Stromal cell of bone marrow (primary cell): ENCODE data around the gene MTA2.
"Not testable (repeated sequence)": the region's sequence is repeated elsewhere in the genome, so short reads cannot be mapped to it uniquely, and the experiment has no call there.

Experiments used
- DNase-seq: peaks from one replicate; pipeline ENCODE4 v3.0.0-alpha.2; 2012; ENCODE audit warnings: low read depth

The MTA2 gene

DNA sequence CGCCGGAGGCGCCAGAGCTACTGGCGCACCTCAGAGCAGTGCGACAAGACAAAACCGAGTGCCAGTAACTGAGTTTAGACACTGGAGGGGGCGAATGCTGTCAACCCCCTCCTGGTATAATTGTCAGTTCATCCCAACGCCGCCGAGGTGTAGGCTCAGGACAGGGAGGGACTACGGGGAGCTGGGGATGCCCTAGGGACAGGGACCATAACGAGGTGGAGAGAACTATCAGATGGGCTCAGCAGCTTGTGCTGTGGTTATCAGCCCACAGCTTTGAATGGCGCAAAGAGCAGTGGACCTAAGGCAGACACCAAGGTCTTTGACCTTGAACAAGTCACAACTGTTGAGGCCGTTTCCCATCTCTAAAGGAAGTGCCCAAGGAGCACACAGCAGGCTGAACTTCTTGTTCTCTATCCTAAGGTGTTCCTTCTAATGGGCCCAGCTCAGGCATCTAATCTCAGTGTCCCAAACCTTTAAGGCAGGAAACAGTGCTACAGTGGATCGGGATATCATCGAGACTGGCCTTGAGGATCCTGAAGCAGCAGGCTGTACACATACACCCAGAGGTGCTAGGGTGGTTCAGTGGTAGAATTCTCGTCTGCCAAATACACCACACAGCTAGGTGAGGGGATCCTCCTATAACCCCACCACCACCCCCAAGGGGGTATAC, 9.4 kb downstream of the MTA2 start:
- no peak for DNase-seq

DNA sequence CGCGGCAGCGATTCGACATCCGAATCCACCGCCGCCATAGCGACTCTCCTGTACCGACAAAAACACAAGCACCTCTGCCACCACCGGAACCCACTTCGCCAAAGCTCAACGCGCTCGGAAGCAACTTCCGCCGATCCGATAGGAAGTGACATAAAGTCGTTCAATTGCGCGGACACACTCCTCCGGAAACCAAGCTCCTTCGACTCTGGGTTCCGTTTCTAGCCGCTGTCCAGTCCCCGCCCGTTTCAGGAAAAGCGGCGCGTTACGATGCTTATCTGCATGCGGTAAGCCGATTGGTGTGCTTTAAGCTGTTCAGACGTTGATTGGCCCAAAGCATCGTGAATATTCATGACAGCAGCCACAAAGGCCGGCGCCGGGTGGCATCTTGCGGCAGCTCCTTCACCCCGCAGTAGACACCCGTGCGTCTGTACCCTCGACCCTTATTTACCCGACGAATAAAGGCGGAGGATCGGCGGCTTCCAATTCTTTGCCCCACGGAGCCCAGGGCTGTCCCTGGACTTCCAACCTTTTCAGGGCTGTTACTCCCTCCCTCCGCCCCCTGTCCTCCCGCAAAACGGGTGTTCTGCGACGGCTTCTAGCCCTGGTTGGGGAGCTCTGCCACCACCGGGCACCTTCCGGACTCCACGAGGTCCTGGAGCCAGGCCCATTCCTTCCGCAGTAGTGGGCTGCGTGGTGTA, 10.1 kb downstream of the MTA2 start, which contains the start of gene TUT1:
TUT1 (minus strand) TSS at position 76 of the 698 bp plus-strand sequence; CDS start at position 38, 38 bp downstream.
- peak; percentile 98 for DNase-seq

DNA sequence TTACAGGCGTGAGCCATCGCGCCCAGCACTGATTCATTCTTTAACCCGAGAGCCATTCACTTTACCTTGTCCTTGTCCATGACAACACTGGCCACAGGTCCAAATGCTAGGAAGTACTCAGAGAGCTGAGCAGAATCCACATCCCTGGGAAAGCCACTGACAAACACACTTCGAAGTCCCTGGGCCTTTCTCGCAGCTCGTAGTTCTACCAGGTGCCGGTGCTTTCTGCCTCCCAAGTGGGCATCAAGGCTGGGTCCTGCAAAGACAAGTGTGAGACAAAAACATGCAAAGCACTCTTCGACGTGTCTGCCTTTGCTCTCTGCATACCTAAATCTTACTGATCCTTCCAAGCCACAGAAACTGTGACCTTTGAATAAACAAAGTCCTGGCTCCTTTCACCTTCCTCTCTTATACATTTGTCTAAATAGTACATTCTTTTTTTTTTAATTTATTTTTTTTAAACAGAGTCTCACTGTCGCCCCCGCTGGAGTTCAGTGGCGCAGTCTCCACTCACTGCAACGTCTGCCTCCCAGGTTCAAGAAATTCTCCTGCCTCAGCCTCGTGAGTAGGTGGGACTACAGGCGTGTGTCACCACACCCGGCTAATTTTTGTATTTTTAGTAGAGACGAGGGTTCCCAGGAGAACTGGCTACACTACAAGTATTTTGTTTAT, 12.6 kb downstream of the MTA2 start:
- no peak for DNase-seq

DNA sequence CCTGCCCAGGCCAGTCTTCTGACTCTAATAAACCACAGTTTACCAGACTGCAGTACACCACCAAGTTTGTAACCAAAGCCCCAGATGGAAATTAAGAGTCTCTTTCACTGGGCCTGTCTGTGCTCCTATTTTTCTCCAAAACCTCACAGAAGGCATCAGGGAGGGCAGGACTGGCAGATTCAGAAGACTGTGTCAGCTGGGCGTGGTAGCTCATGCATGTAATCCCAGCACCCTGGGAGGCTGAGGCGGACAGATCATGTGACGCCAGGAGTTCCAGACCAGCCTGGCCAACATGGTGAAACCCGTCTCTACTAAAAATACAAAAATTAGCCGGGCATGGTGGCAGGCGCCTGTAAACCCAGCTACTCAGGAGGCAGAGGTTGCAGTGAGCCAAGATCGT, 16.3 kb downstream of the MTA2 start:
- DNase-seq: not testable (repeated sequence)

DNA sequence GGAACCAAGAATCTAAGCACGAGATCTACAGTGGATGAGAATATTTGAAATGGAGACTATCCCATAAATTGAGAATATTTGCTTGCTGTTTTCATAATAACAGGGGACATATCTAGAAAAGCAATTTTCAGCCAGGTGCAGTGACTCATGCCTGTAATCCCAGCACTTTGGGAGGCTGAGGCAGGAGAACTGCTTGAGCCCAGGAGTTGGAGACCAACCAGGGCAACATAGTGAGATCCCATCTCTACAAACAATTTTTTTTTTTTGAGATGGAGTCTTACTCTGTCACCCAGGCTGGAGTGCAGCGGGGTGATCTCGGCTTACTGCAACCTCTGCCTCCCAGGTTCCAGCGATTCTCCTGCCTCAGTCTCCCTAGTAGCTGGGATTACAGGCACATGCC, 19.9 kb downstream of the MTA2 start:
- not testable (repeated sequence) for DNase-seq

DNA sequence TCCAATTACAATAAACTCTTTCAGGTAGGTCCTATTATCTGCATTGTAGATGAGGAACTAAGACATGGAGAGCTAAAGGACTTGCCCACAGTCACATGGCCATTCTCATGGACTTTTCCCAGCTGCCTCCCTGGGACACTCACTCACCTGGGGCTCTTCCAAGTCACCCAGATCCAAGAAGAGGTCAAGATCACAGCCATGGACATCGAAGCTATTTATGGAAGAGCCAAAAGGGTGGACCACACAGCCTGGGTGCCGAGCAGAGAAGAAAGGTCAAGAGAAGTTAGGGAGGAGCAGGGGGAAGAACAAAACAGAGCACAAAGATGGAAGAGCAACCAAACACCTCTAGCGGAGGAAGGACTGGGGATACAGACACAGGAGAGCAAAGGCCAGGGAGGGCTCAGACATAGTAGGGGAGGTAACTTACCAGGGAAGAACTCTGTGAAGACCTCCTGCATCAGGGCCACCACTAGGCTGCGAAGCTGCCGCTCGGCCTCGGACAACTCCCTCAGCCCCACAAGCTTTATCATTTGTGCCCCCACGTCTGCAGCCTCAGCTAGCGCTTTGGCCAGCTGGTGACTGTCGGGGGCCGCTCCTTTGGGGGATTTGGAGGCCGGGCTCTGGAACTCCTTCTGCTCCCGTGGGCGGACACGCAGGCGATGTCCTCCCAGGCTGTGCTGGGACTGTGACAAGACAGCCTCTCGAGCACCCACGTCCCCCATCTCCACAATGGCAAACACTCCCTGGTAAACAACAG, 20.5 kb downstream of the MTA2 start:
- DNase-seq: no peak

DNA sequence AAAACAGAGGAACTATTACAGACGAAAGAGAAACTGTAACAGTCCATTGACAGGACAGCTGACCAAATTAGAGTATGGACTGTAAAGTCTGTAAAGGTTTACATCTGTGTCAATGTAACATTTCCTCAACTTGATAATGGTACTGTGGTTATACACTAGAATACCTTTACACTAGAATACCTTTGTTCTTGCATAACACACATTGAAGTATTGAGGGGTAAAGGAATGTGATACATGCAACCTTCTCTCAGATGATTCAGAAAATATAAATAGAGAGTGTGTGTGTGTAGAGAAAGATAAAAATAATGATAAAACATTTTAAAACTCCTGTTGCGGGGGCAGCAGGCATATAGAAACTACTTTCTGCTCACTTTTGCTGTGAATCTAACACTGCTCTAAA, 22.4 kb downstream of the MTA2 start:
- no peak for DNase-seq

DNA sequence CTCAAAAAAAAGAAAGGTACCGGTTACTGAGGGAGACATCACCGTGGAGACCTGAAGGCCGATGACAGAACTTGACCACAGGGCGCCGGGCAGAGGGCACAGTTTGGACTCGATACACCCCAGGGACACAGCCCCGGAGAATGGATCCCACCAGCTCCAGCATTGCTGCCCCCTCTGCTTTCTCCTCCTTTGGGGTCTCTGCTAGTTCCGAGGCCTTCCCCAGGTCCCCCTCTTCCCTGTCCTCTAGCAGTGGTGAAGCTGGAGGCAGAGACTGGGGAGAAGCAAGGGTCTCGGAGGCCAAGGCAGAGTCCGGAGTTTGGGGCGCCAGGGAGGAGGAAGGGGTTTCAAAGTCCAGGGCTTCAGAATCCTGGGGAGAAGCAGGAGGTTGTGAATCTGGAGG, 23.1 kb downstream of the MTA2 start:
- no peak for DNase-seq

DNA sequence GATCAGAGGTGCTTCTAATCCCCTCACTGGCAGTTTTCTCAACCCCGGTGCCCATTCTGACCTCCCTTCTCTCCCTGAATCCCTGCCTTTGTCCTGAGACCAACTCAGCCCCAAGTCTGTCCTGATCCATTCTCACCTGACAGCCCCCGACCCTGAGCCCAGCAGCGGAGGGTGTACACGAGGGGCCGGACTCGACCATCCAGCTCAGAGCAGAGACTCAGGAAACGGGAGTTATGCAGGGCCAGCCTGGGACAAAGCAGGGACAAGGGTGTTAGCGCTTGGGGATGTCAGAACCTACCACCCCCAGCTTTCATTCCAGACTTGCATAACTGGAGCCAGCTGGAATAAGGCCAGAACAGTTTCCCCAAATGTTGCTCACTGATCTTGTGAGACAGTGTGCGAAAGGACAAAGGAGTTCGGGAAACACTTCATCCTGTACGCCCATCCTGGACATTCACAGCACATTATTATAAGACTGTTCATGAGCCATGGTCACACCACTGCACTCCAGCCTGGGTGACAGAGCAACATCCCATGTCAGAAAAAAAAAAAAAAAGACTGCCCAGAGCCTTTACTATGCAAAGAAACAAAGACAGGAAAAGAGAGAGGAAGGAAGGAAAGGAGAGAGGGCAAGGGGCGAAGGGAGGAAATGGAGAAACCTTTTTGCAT, 24.5 kb downstream of the MTA2 start:
- DNase-seq: no peak

DNA sequence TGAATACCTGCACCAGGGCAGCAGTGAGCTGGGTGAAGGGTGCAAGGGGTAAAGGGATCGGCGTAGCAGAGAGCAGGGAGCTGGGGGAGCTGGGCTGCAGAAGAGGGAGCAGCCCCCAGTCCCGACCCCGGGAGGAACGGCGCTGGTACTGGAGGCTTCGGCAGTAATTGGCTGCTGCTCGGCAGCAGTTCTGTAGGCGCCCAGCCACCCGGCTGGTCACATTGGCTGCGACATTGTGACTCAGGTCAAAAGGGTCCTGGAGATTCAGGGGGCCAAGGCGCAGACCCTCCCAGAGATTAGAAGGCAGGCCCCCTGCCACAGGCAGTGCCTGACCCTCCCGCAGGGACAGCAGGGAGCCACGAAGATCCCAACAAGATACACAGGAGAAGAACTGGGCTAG, 25.8 kb downstream of the MTA2 start:
- DNase-seq: no peak

DNA sequence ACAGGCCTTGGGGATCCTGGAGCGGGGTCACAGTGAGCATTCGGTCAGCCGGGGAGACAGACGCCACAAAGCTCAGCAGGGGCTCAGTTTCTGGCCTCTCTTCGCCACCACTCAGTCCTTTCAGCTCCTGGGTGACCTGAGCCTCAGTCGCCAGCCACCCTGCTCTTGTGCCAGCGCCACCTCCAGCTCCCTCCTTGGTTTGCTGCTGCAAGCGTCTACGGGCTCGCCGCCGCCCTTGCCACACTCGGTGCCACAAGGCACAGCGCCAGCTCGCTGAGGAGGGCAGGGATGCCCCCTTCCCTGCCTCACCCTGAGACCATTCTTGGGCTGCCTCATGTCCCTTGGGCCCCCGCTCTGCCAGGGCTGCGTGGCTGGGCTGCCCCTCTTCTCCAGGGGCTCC, 26.5 kb downstream of the MTA2 start:
- DNase-seq: no peak

DNA sequence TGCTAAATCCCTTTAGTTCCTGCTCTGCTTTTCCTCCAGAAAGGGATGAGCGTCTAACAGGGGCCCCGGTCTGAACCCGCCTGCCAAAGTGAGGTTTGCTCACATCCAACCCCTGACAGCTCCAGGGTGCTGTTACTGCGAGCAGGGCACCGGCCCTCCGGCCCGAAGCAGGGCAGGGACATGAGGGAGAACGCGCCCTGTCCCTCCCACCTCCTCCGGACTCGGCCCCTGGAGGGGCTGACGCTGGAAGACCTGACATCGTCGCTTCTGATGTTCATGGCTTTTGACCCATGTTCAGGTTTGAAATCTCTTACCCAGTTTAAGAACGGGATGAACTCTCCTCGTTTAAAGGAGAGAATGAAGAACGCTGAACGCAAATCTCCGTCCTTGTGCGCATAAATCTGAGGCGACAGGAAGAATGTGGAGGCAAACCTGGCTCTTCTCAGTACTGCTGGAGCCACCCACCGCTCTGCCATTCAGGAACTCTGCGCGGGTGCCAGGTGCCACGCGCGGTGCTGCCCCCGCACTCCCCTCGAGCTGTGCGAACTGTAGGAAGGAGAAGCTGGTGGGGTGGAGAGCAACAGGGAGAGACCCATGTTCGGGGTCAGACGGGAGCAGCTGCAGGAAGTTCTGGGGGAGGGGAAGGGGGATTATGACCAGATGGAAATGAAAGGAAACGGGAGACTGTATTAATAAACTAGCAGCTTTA, 27.1 kb downstream of the MTA2 start:
- no peak for DNase-seq

DNA sequence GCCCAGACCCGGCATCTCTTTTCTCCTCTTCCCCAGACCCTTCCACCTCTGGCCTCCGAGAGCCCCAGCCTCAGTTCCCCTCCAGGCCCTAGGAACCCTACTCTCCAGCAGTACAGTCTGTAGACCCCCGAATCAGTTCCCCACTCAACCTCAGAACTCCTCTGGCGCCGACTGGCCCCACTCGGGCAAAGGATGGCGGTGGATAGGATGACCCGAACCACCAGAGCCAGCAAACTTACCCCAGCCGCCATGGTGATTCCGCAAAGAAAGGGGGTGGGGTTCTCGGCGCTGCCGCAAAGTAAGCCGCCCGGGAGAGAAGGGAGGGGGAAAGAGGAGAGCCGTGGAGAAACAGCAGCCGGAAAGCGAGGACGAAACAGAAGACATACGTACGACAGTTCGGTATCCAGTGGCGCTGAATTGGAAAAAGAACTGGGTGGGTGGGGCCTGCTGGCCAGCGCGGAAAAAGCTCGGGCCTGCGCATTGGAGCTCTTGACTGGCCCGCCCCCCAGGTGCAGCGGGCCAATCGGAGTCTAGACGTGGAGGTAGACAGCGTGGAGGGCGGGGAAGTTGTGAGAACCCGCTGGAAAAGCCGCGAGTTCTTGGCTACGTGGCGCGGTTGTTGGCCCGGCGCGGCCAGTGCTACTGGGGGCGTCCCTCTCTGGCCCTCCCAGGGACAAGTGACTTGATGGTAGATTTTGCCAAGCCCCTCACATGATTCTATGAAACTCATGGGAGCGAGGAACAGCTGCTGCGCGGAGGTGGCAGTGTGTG, 27.9 kb downstream of the MTA2 start, which contains the start of gene EEF1G:
EEF1G (minus strand) TSS at position 300 of the 771 bp plus-strand sequence; CDS start at position 251, 49 bp downstream.
- peak; percentile 100 for DNase-seq

DNA sequence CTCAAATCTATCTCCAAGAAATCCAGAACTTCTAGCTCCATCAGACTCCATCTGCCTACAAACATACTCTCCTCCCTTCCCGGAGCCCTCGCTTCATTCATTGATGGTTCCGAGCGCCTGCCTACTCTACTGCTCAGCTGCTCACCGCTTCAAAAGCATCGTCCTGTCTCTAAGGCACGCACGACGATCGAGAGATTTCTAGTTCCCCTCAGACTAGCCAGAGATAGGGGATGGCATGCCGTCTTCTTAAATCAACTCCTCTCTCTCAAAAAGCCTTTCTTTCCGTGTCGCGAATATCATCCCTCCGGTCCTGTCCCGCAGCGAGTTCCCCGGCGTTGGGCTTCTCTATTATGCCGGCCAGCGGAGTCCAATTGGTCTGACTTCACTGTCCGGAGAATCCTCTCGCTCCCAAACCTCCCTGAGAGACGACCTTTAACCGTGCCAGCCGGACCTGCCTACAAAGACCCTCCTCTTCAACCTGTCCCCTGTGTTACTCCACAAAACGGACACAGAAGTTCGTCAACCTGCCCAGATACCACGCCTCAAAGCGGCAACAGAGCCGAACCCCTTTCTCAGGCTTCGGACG, 28.6 kb downstream of the MTA2 start:
- no peak for DNase-seq

DNA sequence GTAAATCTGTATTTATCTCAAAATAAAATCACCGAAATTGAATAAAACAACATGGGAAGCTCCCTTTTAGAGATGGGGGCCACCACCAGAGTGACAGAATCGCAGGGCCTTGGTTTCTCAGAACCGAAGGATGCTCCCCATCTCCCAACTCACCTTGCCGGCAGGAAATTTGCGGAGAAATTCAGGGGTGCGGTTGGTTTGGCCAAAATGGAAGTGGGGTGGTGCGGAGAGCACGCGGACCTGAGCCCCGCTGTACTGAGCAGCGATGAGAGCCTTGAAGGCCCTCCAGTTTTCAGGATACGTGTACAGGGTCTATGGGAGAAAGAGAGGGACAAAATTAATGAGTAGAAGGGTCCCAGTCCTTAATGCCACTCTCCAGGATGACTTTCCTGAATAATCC, 29.2 kb downstream of the MTA2 start:
- no peak for DNase-seq

DNA sequence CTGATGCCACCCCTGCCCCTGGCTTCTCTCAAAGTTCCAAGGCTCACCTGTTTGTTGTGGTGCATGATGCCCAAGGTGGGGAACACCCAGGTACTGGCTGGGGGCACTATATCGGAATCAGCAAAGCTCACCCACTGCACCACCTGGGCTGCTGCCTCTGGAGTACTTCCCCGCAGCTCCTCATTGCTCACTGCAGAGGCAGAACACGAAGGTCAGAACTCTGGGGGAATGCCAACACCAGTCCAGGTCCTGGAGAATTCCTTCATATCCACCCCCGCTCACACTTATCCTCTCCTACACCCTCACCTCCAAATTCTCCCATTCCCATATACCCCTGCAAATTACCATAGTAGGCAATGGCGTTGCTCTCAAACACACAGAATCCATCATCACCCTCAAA, 30.2 kb downstream of the MTA2 start:
- DNase-seq: not testable (repeated sequence)

DNA sequence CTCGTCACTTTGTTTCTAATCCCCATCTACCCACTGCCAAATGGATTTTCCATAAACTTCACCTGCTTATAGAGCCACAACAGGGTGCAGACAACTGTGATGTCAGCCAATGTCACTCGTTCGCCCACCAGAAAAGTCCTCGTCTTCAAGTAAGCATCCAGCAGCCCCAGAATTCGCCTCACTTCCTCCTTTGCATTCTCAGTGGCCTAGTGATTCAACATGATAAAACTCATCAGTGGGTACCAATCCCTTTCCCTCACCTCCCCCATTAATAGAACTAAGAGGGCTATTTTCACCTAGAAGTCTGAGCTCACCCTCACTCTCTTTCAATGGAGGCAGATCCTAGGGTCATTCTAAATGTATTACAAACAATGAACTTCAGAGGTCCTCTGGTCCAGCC, 30.8 kb downstream of the MTA2 start:
- not testable (repeated sequence) for DNase-seq

DNA sequence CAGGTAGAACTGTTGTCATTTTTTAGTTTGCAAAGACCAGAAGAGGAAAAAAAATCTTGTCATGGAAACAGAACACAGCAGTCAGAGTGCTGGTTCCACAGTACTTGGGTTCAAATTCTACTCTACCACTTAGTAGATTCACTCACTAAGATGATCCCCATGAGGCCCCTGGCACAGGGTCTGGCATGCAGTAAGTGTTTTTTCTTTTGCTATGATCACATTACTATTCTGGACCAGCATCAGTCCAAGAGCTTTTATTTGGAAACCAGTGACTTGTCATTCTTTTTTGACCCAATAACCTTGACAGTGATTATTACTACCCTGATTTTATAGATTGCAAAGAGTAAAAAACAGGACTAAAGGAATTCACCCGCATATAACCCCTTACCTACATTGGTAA, 32.1 kb downstream of the MTA2 start:
- no peak for DNase-seq

DNA sequence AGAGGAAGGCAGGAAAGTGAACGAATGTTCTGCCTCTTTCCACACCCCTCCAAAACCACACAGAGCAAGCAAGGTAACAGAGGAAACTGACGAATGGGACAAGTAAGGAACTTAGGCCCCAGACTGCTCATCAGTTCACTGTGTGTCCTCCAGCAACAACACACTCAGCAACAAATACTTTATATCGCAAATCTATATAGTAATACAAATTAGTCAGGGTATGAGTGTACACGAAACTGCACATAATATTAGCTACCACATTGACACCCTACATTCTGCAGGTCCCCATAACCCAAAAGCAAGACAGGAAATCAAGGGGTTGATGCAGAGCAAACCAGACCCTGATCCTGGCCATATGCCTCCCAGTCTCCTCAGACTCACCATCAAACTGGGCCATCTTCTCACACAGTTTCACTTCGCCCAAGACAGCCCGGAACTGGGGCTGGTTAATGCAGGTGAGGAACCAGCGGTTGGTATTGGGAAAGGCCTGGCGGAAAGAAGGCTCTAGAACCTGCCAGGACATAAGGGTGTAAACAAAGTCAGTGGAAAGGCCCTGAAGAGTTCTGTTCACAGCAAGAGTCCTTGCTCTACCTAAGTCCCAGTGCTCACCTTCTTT, 34.5 kb downstream of the MTA2 start:
- no peak for DNase-seq

DNA sequence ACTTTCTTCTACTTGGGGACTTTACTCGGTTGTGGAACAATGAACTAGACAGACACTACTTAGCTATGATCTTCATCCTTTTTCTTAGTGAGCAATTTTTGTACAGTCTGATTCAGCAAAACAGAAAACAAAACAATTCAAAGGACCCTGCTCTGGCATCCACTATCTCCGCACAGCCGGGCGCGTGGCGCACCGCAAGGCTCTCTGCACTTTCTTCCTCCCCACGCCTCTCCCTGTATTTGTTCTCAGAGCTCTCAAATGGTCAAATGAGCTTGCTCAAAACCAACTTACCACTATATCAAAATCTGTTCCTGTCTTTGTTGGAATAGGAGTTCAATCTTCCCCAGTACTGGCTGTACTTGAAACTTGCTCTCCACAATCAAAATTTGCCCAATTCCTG, 35.4 kb downstream of the MTA2 start:
- DNase-seq: no peak
